SK-N-SH treated with all-trans-retinoic acid at 6 μM for 48 hours (cell line): ENCODE measurements around the gene SMARCA4.

ENCODE experiments used
- BACH2 ChIP-seq: fragments of 250-450 bp; sonication (Bioruptor Pico); IDR thresholded peaks from 2 replicates; pipeline ENCODE4 v1.9.0; 2021; ENCODE audit warnings: mild to moderate bottlenecking, borderline replicate concordance
- CREB5 ChIP-seq: fragments of 250-450 bp; sonication (Bioruptor Pico); IDR thresholded peaks from 2 replicates; pipeline ENCODE4 v1.5.1; 2020; ENCODE audit warnings: low read depth, mild to moderate bottlenecking, moderate library complexity
- CSDC2 ChIP-seq: fragments of 250-450 bp; sonication (Bioruptor Pico); IDR thresholded peaks from 2 replicates; pipeline ENCODE4 v1.5.0; 2020; ENCODE audit warnings: mild to moderate bottlenecking, moderate library complexity
- CSRNP3 ChIP-seq: fragments of 250-450 bp; sonication (Bioruptor Pico); IDR thresholded peaks from 2 replicates; pipeline ENCODE4 v1.5.1; 2021; ENCODE audit warnings: mild to moderate bottlenecking, moderate library complexity
- ISL1 ChIP-seq: fragments of 250-450 bp; sonication (Bioruptor Pico); IDR thresholded peaks from 2 replicates; pipeline ENCODE4 v2.1.2; 2022; ENCODE audit warnings: mild to moderate bottlenecking, moderate library complexity
- PATZ1 ChIP-seq: fragments of 250-450 bp; sonication (Bioruptor Pico); IDR thresholded peaks from 2 replicates; pipeline ENCODE4 v1.8.0; 2020; ENCODE audit warnings: mild to moderate bottlenecking, moderate library complexity, borderline replicate concordance
- PPARA ChIP-seq: fragments of 250-450 bp; sonication (Bioruptor Pico); IDR thresholded peaks from 2 replicates; pipeline ENCODE4 v1.5.0; 2020; ENCODE audit warnings: mild to moderate bottlenecking, borderline replicate concordance
- RARB ChIP-seq: fragments of 250-450 bp; sonication (Bioruptor Pico); IDR thresholded peaks from 2 replicates; pipeline ENCODE4 v1.8.0; 2021; ENCODE audit warnings: mild to moderate bottlenecking, moderate library complexity
- TOX ChIP-seq: fragments of 250-450 bp; sonication (Bioruptor Pico); IDR thresholded peaks from 2 replicates; pipeline ENCODE4 v1.8.0; 2021; ENCODE audit warnings: mild to moderate bottlenecking, moderate library complexity, borderline replicate concordance
- ZNF70 ChIP-seq: fragments of 450-650 bp; formaldehyde crosslinking; IDR thresholded peaks from 2 replicates; pipeline ENCODE4 v1.5.0; 2020; ENCODE audit warnings: mild to moderate bottlenecking, moderate library complexity
- ZNF8 ChIP-seq: fragments of 450-650 bp; formaldehyde crosslinking; IDR thresholded peaks from 2 replicates; pipeline ENCODE4 v1.5.0; 2020; ENCODE audit warnings: mild to moderate bottlenecking, moderate library complexity

- TF ChIP-seq ZNF8 (CRISPR knock-in tag) (no peak), CSDC2 (CRISPR knock-in tag) (no peak), RARB (CRISPR knock-in tag) (no peak), ISL1 (CRISPR knock-in tag) (no peak), PATZ1 (CRISPR knock-in tag) (no peak), CSRNP3 (CRISPR knock-in tag) (no peak), BACH2 (no peak), PPARA (CRISPR knock-in tag) (no peak), CREB5 (CRISPR knock-in tag) (no peak), ZNF70 (CRISPR knock-in tag) (no peak), TOX (CRISPR knock-in tag) (no peak)
Observed at GRCh38 chr19:11063434-11063833, 102.6 kb downstream of the SMARCA4 start.
